B cell (primary cell): ENCODE results near the gene FXR1.

Experiments
- CTCF ChIP-seq: fragments of 200-600 bp; IDR thresholded peaks from one replicate; pipeline ENCODE4 v1.8.0; 2022; ENCODE audit warnings: antibody characterized with exemption, mild to moderate bottlenecking
- EZH2 ChIP-seq: IDR thresholded peaks from 2 replicates; pipeline ENCODE4 v1.6.1; 2012; ENCODE audit warnings: borderline replicate concordance, low read depth, mild to moderate bottlenecking, moderate library complexity, low read length; ENCODE audit not compliant: insufficient read depth, poor library complexity, severe bottlenecking

GRCh38 chr3:180929376-180929775 is 16.9 kb downstream of the FXR1 start:
- TF ChIP-seq CTCF (no peak), EZH2 (no peak)
